ENCODE data around the gene CISD1.

DNA sequence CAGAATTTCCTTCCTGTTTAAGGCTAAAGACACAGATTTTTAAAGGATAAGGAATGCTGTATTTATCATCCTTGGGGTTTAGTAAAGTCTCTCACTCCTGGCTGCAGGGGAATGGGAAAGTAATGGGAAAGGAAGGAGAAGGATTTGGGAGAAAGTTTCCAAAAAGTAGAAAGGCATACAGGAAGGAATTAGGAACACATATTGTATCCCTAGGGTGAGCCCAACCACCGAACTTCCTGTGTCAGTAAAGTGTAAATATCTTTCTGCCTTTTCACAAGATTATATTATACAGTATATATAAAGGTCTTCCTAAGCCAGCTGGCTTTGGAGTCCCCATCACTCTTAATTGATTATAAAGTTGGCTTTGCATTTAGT lies 53.9 kb downstream of the CISD1 start:
- TF ChIP-seq, protein P1, sequence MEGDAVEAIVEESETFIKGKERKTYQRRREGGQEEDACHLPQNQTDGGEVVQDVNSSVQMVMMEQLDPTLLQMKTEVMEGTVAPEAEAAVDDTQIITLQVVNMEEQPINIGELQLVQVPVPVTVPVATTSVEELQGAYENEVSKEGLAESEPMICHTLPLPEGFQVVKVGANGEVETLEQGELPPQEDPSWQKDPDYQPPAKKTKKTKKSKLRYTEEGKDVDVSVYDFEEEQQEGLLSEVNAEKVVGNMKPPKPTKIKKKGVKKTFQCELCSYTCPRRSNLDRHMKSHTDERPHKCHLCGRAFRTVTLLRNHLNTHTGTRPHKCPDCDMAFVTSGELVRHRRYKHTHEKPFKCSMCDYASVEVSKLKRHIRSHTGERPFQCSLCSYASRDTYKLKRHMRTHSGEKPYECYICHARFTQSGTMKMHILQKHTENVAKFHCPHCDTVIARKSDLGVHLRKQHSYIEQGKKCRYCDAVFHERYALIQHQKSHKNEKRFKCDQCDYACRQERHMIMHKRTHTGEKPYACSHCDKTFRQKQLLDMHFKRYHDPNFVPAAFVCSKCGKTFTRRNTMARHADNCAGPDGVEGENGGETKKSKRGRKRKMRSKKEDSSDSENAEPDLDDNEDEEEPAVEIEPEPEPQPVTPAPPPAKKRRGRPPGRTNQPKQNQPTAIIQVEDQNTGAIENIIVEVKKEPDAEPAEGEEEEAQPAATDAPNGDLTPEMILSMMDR (conservative IDR thresholded peaks at IDR 0.05; ENCODE audit: low read depth, low read length): no peak
- no peak for TF ChIP-seq POLR2A (IDR thresholded peaks at IDR 0.05; ENCODE audit: low read depth, low read length)
- TF ChIP-seq MAZ (IDR thresholded peaks at IDR 0.05; ENCODE audit: borderline replicate concordance, low read depth, low read length): no peak
- TF ChIP-seq RAD21 (IDR thresholded peaks at IDR 0.05; ENCODE audit: low read length): no peak
- no peak for TF ChIP-seq CEBPB (IDR thresholded peaks at IDR 0.05; ENCODE audit: low read depth, low read length)
- no peak for TF ChIP-seq CHD1 (IDR thresholded peaks at IDR 0.05; ENCODE audit: low read depth, low read length)
- TF ChIP-seq, protein P2, sequence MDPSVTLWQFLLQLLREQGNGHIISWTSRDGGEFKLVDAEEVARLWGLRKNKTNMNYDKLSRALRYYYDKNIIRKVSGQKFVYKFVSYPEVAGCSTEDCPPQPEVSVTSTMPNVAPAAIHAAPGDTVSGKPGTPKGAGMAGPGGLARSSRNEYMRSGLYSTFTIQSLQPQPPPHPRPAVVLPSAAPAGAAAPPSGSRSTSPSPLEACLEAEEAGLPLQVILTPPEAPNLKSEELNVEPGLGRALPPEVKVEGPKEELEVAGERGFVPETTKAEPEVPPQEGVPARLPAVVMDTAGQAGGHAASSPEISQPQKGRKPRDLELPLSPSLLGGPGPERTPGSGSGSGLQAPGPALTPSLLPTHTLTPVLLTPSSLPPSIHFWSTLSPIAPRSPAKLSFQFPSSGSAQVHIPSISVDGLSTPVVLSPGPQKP (IDR thresholded peaks at IDR 0.05; ENCODE audit: borderline replicate concordance, low read depth, low read length): no peak
- TF ChIP-seq, protein P3, sequence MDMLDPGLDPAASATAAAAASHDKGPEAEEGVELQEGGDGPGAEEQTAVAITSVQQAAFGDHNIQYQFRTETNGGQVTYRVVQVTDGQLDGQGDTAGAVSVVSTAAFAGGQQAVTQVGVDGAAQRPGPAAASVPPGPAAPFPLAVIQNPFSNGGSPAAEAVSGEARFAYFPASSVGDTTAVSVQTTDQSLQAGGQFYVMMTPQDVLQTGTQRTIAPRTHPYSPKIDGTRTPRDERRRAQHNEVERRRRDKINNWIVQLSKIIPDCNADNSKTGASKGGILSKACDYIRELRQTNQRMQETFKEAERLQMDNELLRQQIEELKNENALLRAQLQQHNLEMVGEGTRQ (IDR thresholded peaks at IDR 0.05; ENCODE audit: low read depth, low read length): no peak
